HCT116 (cell line): Measurements from ENCODE around the gene PSORS1C1. TPM values are rescaled to one million over a fixed set of nuclear protein-coding genes. Genes with fewer than 3 reads are reported as not detected.

Experiments
- FOSL1 ChIP-seq: IDR thresholded peaks from 2 replicates; pipeline ENCODE4 v1.6.1; 2012; ENCODE audit warnings: low read depth
- REST ChIP-seq: IDR thresholded peaks from 2 replicates; pipeline ENCODE4 v1.6.1; 2012; ENCODE audit warnings: low read depth
- SIN3A ChIP-seq: IDR thresholded peaks from 2 replicates; pipeline ENCODE4 v1.6.1; 2012; ENCODE audit warnings: low read depth
- TCF7L2 ChIP-seq: IDR thresholded peaks from 2 replicates; pipeline ENCODE4 v1.7.0; 2011; ENCODE audit warnings: borderline replicate concordance, inconsistent platforms; ENCODE audit not compliant: insufficient read depth, insufficient read length; ENCODE audit errors: extremely low read depth
- ZBTB33 ChIP-seq: IDR thresholded peaks from 2 replicates; pipeline ENCODE4 v1.6.1; 2011; ENCODE audit warnings: mild to moderate bottlenecking, low read length, moderate library complexity; ENCODE audit not compliant: insufficient replicate concordance; ENCODE audit errors: extremely low read depth
- total RNA-seq: library from RNA; stranded (reverse); gene quantifications from one replicate; pipeline ENCODE4 v1.2.1, GENCODE V29; 2021; ENCODE audit not compliant: unreplicated experiment

Gene PSORS1C1
- total RNA-seq, 1 experiment from 2014 or later, result 9.8 TPM

DNA sequence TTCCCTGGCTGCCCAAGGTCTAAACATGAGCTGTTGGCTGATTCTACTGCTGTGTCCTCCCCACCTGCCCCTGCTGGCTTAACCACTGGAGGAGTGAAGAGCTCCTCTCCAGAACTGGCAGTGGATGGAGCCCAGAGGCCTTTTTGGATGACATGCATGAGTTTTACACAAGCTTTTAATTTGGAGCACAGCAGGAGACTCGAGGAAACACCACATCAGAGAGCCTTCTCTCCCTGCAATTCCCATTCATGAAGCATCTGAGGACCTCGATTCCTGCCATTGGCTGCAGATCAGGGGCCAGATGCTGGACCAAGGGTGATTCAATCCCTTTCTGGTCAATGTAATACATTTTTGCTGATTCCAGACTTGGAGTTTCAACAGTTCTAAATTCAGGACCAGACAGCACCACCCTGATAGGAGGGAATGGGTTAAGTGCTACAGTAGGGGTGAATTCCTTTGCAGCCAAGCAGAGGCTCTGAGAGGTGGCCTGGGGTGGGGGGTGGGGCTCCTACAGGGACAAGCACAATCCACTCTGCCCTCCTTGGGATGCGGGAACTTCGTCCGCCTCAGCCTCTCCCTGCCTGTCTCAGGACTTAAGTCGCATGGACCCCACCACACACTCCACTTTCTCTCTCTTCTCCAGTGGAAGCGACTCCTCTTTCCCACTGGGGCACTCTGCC is 599 bp upstream of the PSORS1C1 start (continued):
- TF ChIP-seq REST (no peak), FOSL1 (no peak), SIN3A (no peak), ZBTB33 (no peak), TCF7L2 (no peak)
